Neural cell (in vitro differentiated cells): ENCODE results near the gene AATK. TPM values are rescaled to one million over a fixed set of nuclear protein-coding genes. Genes with fewer than 3 reads are reported as not detected.

ENCODE experiments used
- H2AFZ ChIP-seq: fragments of 200-600, 300-800 bp; sonication (generic), shearing (Covaris generic); 2 replicates; pipeline ENCODE4 v1.6.0; 2014; ENCODE audit warnings: low read depth, mild to moderate bottlenecking, antibody characterized with exemption, low read length, moderate library complexity
- H3F3A ChIP-seq: fragments of 200-600 bp; shearing (Covaris generic); 2 replicates; pipeline ENCODE4 v1.6.1; 2016; ENCODE audit warnings: mild to moderate bottlenecking, moderate library complexity, mixed read lengths, antibody characterized with exemption, low read length; ENCODE audit not compliant: insufficient read depth, poor library complexity, severe bottlenecking
- H3K27ac ChIP-seq: fragments of 200-600, 300-800 bp; sonication (generic), shearing (Covaris generic); 2 replicates; pipeline ENCODE4 v1.5.1; 2014; ENCODE audit warnings: mild to moderate bottlenecking, low read length, moderate library complexity
- H3K27me3 ChIP-seq: fragments of 300-800, 200-600 bp; sonication (generic), shearing (Covaris generic); 2 replicates; pipeline ENCODE4 v1.6.0; 2014; ENCODE audit warnings: mild to moderate bottlenecking, low read depth, low read length, moderate library complexity; ENCODE audit not compliant: insufficient read depth
- H3K36me3 ChIP-seq: fragments of 300-800, 200-600 bp; sonication (generic), shearing (Covaris generic); 2 replicates; pipeline ENCODE4 v1.5.1; 2014; ENCODE audit warnings: mild to moderate bottlenecking, antibody characterized with exemption, low read length, moderate library complexity; ENCODE audit not compliant: insufficient read depth
- H3K4me2 ChIP-seq: fragments of 300-800, 200-600 bp; sonication (generic), shearing (Covaris generic); 2 replicates; pipeline ENCODE4 v1.6.0; 2014; ENCODE audit warnings: mild to moderate bottlenecking, low read length
- H3K4me3 ChIP-seq: fragments of 300-800, 200-600 bp; sonication (generic), shearing (Covaris generic); 2 replicates; pipeline ENCODE4 v1.5.1; 2014; ENCODE audit warnings: mild to moderate bottlenecking, low read length, moderate library complexity
- H3K79me2 ChIP-seq: fragments of 200-600 bp; shearing (Covaris generic); replicated peaks from 2 replicates; pipeline ENCODE4 v1.6.0; 2014; ENCODE audit warnings: mild to moderate bottlenecking, low read length, moderate library complexity; ENCODE audit not compliant: insufficient read depth
- H3K9ac ChIP-seq: fragments of 300-800, 200-600 bp; sonication (generic), shearing (Covaris generic); 2 replicates; pipeline ENCODE4 v1.6.1; 2016; ENCODE audit warnings: mild to moderate bottlenecking, low read length, mixed read lengths
- H3K9me2 ChIP-seq: fragments of 200-600 bp; shearing (Covaris generic); 2 replicates; pipeline ENCODE4 v1.6.1; 2016; ENCODE audit warnings: mild to moderate bottlenecking, low read length, mixed read lengths; ENCODE audit not compliant: insufficient read depth
- H3K9me3 ChIP-seq: fragments of 200-600, 300-800 bp; sonication (generic), shearing (Covaris generic); 2 replicates; pipeline ENCODE4 v1.6.1; 2016; ENCODE audit warnings: mild to moderate bottlenecking, mixed run types, low read length, moderate library complexity, mixed read lengths
- H4K20me1 ChIP-seq: fragments of 200-600 bp; shearing (Covaris generic); 2 replicates; pipeline ENCODE4 v1.6.1; 2016; ENCODE audit warnings: mild to moderate bottlenecking, mixed run types; ENCODE audit not compliant: insufficient read depth
- CTCF ChIP-seq: fragments of 450-650 bp; IDR thresholded peaks from 2 replicates; pipeline ENCODE4 v1.5.1; 2014; ENCODE audit warnings: antibody characterized with exemption, mild to moderate bottlenecking, moderate library complexity; ENCODE audit not compliant: poor library complexity, severe bottlenecking
- EP300 ChIP-seq: fragments of 450-650 bp; conservative IDR thresholded peaks from 2 replicates; pipeline ENCODE4 v1.6.1; 2014; ENCODE audit warnings: antibody characterized with exemption, mild to moderate bottlenecking, moderate library complexity; ENCODE audit not compliant: poor library complexity, severe bottlenecking
- EZH2 ChIP-seq: fragments of 200-600, 300-800 bp; shearing (Covaris generic), sonication (generic); IDR thresholded peaks from 2 replicates; pipeline ENCODE4 v1.6.1; 2014; ENCODE audit warnings: antibody characterized with exemption, low read length, borderline replicate concordance, mild to moderate bottlenecking; ENCODE audit not compliant: insufficient read depth, poor library complexity, severe bottlenecking
- MXI1 ChIP-seq: fragments of 450-650 bp; conservative IDR thresholded peaks from 2 replicates; pipeline ENCODE4 v1.6.1; 2014; ENCODE audit warnings: antibody characterized with exemption, mild to moderate bottlenecking; ENCODE audit not compliant: poor library complexity, severe bottlenecking
- POLR2AphosphoS5 ChIP-seq: IDR thresholded peaks from 2 replicates; pipeline ENCODE4 v1.6.1; 2012
- REST ChIP-seq: IDR thresholded peaks from 2 replicates; pipeline ENCODE4 v1.6.1; 2012; ENCODE audit warnings: borderline replicate concordance
- SMC3 ChIP-seq: fragments of 450-650 bp; conservative IDR thresholded peaks from 2 replicates; pipeline ENCODE4 v1.6.1; 2014; ENCODE audit warnings: antibody characterized with exemption, mild to moderate bottlenecking, moderate library complexity; ENCODE audit not compliant: poor library complexity
- TAF1 ChIP-seq: IDR thresholded peaks from 2 replicates; pipeline ENCODE4 v1.6.1; 2012; ENCODE audit warnings: low read depth
- polyA plus RNA-seq: library from polyadenylated mRNA; depleted of rRNA; stranded (reverse); fragments of >200 nt; gene quantifications from 2 replicates; pipeline ENCODE4 v1.2.3, GENCODE V29; 2014

AATK gene
- polyA plus RNA-seq, 1 donor from 2014 or later = 11.1 TPM

GRCh38 chr17:81112450-81112849 lies 53.6 kb downstream of the AATK start:
- no peaks in the 10 kb centered on the region for H4K20me1 ChIP-seq
- no peaks in the 10 kb centered on the region for H3F3A ChIP-seq
- no peak overlapping the region for H2AFZ ChIP-seq
- no peak overlapping the region for H3K4me2 ChIP-seq
- no peak overlapping the region for H3K4me3 ChIP-seq
- H3K27me3 ChIP-seq = no peaks in the 10 kb centered on the region
- H3K79me2 ChIP-seq = no peaks in the 10 kb centered on the region
- no peak overlapping the region for H3K9ac ChIP-seq
- no peaks in the 10 kb centered on the region for H3K9me2 ChIP-seq
- H3K36me3 ChIP-seq = no peaks in the 10 kb centered on the region
- no peak overlapping the region for H3K27ac ChIP-seq
- TF ChIP-seq POLR2AphosphoS5 = no peak
- TF ChIP-seq EP300 = no peak
- TF ChIP-seq EZH2 = no peak
- TF ChIP-seq REST = no peak
- no peak for TF ChIP-seq MXI1
- TF ChIP-seq CTCF = no peak
- TF ChIP-seq SMC3 = no peak
- TF ChIP-seq TAF1 = no peak
- H3K9me3 ChIP-seq = no peaks in the 10 kb centered on the region

- Histone ChIP-seq H2AFZ (no peak overlapping the region), H3K4me2 (no peak overlapping the region), H3K79me2 (no peaks in the 10 kb centered on the region), H3K27me3 (no peaks in the 10 kb centered on the region), H3K9me3 (no peaks in the 10 kb centered on the region), H3K36me3 (no peaks in the 10 kb centered on the region), H3K9ac (no peak overlapping the region), H3K9me2 (no peaks in the 10 kb centered on the region), H3K4me3 (no peak overlapping the region), H4K20me1 (no peaks in the 10 kb centered on the region), H3F3A (no peaks in the 10 kb centered on the region), H3K27ac (no peak overlapping the region)
- TF ChIP-seq EP300 = no peak
- no peak for TF ChIP-seq MXI1
- TF ChIP-seq SMC3 = no peak
- TF ChIP-seq CTCF = no peak
- no peak for TF ChIP-seq POLR2AphosphoS5
- no peak for TF ChIP-seq REST
- TF ChIP-seq EZH2 = no peak
Measured at GRCh38 chr17:81111066-81111465, 55.0 kb downstream of the AATK start.
